GM21360 (cell line): ENCODE measurements around the gene CELA2A.
"Not testable (repeated sequence)": the region's sequence is repeated elsewhere in the genome, so short reads cannot be mapped to it uniquely, and the experiment has no call there.

Source experiments
- ATAC-seq: cut with Tn5 transposase; IDR thresholded peaks from one replicate; pipeline ENCODE4 v1.9.1; 2021; ENCODE audit warnings: mild to moderate bottlenecking, moderate library complexity; ENCODE audit not compliant: unreplicated experiment

CELA2A gene

DNA sequence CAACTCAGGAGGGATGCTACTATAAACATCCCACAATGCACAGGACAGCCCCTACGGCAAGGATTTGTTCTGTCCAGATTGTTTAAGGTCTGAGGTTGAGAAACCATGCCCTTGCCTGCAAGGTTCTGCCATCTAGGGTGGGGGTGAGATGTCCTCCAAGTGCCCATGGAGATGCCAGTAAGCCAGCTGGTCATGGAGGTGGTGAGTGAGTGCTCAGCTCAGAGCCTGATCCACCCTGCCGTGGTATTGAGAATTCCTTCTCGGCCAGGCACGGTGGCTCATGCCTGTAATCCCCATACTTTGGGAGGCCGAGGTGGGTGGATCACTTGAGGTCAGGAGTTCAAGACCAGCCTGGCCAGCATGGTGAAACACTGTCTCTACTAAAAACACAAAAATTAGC lies 31.6 kb upstream of the CELA2A start:
- ATAC-seq, result no peak

DNA sequence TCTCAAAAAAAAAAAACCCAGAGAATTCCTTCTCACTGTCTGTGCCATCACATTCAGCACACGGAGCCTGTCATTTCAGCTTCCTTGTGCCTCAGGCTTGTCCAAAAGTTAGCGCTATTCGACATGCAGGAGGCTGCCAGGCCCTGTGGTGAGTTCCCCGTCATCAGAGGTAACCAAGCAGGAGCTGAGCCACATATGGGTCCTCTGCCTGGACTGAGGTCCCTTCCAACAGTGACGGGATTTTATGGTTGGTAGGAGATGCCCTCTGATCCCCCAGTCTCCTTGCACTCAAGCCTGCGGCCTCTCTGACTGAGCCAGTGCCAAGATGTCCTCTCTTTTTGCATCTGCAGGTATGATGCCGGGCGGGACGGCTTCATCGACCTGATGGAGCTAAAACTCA lies 31.0 kb upstream of the CELA2A start:
- ATAC-seq, result no peak

DNA sequence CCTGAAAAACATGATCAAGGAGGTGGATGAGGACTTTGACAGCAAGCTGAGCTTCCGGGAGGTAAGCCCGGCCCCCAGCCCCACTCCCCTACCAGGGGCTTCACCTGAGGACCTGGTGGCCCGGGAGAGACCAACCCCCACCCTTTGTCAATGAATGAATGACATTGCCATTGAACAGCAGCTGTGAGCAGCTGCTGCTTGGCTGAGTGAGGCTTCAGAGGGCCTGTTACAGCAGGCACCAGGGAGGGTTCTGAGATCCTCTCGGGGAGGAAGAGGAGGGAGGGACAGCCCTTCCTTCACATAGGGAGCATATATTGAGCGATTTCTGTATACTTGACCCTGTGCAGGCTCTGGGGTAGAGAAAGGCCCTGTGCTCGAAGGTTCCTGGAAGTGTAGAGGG lies 30.6 kb upstream of the CELA2A start:
- ATAC-seq, result no peak

DNA sequence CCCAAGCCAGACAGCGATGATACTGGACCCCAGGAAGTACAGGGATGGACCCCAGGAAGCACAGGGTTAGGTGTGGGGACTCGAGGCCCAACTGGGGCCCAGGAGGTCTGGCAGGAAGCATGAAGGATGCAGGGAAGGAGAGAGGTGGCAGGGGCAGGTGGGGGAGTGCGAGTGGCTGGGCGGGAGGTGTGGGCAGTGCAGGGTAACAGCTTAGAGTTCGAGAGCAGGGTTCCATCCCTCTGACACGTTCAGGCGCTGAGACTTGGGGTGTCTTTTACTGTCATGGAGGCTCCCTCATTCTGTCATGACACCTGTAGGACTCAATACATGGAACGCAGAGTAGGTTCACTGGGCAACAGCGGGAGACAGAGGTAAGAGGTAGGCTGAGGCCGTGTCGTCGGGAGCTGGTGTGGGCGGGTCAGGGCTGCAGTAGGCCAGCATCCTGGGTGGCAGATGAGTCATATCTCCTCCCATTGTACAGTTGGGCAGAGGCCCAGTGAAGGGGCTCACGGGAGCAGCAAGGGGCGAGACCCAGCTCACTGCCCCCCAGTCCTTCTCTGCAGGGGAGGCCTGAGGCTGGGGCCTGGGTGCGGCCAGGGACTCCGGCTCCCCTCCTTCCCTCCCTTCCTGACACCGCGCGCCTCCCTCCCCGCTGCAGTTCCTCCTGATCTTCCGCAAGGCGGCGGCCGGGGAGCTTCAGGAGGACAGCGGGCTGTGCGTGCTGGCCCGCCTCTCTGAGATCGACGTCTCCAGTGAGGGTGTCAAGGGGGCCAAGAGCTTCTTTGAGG lies 29.8 kb upstream of the CELA2A start:
- ATAC-seq, result no peak

DNA sequence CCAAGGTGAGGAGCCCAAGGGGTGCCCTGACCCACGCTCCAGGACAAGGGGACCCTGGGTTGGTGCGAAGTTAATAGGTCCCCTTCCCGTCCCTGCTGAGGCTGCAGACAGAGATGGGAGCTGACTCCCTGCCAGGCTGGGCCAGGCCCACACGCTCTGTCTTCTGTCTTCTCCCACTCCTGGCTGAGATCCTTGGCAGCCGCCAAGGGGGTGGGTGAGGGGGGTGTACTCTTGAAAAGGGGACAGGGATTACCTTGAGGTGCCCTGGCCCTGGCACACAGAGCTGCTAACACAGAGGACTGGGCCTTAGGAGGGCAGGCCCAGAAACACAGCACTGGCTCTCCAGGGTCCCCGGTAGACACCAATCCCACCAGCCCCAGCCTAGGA lies 29.3 kb upstream of the CELA2A start:
- no peak for ATAC-seq

DNA sequence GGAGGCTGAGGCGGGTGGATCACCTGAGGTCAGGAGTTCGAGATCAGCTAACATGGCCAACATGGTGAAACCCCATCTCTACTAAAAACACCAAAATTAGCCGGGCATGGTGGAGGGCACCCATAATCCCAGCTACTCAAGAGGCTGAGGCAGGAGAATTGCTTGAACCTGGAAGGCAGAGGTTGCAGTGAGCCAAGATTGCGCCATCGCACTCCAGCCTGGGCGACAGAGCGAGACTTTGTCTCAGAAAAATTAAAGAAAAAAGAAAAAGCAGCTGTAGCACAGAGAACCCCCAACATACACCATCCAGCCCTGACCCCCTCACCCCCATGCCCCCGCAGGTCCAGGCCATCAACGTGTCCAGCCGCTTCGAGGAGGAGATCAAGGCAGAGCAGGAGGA lies 28.3 kb upstream of the CELA2A start:
- not testable (repeated sequence) for ATAC-seq

DNA sequence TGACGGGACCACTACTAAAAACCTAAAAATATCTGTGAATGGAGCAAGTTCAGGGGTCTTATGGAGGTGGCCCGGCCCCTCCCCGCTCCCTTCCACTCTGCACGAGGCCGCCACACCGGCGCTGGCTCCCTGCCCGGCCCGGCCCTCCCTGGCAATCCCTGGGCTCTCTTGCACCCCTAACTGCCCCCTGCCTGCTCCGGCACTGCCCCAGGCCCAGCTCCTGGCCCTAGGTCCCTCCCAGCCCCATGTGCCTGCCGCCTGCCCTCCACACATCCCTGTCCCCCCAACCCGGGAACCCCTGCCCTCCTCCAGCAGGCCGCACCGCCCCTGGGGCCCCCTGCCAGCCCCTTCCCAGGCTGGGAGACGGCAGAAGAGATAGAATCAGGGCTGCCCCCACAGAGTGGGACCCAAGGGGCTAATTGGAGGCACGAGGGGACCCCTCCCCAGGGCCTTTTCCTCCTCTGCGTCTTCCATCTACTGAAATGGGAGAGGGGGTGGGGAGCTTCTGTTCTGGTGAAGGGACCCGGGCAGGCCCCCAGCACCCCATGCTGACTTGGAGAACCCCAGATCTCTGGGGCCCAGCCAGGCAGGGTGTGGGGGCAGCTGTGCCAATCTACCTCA lies 27.6 kb upstream of the CELA2A start:
- ATAC-seq, result no peak

DNA sequence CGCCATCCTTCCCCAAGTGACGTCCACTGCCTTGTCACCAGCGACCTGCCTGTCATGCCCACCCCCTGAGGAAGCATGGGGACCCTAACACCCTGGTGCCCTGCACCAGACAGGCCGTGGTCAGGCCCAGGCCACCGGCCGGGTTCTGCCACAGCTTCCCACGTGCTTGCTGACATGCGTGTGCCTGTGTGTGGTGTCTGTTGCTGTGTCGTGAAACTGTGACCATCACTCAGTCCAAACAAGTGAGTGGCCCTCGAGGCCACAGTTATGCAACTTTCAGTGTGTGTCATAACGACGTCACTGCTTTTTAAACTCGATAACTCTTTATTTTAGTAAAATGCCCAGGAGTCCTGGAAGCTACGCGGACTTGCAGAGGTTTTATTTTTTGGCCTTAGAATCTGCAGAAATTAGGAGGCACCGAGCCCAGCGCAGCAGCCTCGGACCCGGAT lies 26.8 kb upstream of the CELA2A start:
- no peak for ATAC-seq

DNA sequence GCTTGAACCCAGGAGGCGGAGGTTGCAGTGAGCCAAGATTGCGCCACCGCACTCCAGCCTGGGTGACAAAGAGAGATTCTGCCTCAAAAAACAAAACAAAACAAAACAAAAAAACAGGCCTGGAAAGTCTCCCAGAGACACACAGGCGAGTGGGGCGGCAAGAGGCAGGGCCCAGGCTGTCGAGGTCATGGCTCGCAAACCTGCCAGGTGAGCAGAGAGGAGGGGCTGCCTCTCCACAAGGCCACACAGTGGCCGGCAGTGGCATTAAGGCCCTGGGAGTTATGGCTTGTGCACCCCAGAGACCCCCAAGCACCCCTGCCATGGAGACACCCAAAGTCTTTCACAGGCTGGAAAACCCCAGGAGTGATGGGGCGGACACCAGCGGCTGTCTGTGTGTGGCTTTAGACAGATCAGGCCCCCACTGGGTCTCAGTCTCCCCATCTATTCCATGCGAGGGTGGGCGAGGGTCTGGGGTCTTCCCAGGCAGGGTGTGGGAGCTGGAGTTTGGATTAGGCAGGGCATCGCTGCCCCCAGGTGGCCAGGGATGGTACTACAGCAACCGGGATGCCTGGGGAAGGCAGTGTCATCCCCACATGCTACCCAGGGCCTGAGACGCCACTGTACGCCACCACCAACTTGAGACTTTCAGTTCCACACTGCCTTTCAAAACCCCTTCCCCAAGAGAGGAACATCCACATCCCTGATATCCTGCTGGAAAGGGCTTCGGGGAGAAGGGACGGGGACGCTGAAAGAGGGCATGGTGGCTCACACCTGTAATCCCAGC lies 25.6 kb upstream of the CELA2A start:
- ATAC-seq, result no peak

DNA sequence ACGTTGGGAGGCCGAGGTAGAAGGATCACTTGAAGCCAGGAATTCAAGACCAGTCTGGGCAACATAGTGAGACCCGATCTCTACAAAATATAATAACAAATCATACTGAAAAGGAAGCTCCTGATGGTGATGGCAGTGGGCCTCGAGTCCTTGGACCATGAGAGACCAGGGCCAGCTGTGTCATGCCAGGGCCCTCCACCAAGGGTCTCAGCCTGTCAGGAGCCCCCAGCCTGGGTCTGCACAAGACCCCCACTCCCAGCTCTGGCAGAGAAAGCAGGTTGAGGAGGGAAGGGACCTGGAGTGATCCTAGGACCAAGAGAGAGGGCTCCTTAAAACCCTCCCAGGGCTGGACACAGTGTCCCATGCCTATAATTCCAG lies 25.0 kb upstream of the CELA2A start:
- ATAC-seq, result no peak

DNA sequence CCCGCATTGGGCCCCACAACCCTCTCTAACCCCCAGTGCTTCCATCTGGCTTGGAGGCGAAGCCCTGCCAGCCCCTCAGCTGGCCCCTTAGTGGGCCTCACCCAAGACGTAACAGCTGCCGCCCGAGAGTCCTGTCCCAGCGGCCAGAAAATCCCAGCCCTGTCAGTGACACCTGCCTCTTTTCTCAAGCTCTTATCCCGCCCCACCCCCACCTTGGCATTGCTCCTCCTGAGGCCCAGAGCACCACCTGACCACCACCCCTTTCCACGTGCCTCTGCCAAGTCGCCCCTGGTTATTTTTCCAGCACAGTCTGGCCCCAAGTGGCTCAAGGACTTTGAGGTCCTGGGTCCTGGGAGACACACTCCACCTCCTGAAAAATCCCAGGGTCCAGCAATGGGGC lies 24.2 kb upstream of the CELA2A start:
- ATAC-seq, result no peak

DNA sequence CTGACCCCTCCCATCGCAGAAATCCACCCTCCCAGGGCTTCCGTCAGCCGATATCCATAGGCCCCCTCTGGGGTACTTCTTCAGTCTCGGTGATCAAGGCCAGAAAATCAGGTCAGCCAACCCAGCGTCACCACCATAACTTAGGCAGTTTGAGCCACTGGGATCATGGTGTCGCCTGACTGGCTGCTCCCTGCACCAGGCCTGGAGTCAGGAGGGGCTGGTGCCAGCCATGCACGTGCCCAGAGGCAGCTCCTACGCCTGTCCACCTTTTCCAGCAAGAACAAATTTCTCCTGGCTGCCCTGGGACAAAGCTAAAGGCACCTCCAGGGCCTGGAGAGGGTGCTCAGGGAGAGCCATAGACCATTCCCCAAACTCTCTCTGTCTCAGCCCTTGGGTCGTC lies 23.1 kb upstream of the CELA2A start:
- ATAC-seq, result no peak

DNA sequence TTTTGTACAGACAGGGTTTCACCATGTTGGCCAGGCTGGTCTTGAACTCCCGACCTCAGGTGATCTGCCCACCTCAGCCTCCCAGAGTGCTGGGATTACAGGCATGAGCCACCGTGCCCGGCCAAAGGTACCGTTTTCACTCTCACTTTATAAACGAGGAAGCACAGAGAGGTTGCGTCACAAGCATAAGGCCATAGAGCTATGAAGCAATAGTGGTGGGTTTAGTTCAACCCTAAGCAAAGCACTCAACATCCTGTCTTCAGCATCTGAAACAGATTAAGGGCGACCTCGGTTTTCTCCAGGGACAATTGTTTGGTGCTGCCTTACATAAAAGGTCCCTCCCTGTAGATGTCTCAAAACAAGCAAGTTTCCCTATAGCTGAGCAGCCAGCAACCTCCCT lies 21.8 kb upstream of the CELA2A start:
- not testable (repeated sequence) for ATAC-seq

DNA sequence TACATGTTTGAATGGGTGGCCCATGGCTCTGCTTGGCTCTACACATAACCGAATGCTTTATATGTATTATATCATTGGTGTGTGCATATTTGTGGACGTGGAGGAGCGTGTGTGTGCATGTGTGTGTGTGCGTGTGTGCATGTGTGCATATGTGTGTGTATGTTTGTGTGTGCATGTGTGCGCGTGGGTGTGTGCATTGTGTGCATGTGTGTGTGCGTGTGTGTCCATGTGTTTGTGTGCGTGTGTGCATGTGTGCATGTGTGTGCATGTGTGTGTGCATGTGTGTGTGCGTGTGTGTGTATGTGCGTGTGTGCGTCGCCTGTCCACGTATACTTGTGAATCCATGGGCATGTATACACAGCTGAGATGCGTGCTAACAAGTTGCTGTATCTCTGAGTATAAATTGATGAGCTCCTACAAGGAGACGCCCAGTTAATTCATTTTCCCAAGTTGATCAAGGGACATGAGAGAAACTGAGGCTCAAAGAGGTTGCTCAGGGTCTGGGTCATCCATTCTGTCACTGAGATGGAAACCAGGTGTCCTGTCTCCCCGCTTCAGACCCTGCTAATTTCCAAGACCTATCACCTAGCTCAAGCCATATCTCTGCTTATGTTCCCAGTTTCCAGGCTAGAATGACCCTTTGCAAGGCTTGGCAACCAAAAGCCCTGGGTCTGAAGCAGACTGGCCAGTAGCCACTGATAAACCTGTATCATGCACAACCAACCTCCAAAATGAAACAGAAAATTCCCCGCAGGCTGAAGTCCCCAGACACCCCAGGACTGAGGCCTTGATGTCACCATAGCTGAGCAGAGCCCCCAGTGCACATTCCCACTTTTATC lies 21.1 kb upstream of the CELA2A start:
- no peak for ATAC-seq

DNA sequence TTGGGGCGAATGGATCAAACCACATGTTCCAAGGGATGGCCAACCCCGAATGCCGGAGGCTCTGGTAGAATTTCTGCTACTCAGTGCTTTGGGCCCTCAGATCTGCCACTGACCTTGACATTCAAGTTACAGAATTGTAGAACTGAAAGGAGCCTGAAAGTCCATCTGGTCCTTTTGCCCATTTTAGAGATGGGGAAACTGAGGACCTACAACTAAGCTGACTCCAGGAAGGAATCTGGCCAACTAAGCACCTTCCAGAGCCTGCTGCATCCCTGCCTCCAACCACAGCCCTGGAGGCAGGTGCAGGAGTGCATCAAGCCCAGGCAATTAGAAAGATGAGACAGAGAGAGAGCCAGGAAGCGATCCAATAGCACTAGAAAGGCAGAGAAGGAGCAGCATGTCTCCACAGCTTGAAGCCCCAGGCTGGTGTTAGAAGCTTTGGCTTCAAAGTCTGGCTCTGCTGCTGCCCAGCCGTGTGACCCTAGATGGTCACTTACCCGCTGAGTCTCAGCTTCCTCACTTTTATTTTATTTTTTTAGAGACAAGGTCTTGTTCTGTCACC lies 19.6 kb upstream of the CELA2A start:
- no peak for ATAC-seq

DNA sequence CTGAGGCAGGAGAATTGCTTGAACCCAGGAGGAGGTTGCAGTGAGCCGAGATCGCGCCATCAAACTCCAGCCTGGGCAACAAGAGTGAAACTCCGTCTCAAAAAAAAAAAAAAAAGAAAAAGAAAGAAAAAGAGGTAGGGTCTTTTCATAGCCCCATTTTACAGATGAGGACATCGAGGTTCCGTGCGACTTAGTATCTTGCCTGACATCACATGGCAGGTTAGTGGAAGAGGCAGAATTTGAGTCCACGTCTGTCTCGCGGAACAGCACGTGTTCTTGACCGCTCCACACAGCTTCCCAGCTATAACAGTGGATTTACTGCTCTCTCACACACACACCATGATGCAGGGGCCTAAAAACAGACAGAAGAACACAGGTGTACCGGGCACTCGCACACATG lies 17.2 kb upstream of the CELA2A start:
- no peak for ATAC-seq

DNA sequence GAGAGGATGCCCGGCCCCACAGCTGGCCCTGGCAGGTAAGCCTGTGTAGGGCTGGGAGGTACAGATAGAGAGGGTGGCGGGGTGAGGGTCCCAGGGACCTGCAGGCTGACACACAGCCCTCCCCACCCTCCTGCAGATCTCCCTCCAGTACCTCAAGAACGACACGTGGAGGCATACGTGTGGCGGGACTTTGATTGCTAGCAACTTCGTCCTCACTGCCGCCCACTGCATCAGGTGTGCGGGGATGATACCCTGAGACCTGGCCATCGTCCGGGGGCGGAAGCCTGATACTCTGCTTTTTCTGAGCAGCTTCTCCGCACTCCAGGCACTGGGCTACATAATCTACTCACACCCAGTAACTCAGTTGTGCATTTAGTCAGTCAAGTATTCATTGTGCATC lies 16.2 kb upstream of the CELA2A start:
- ATAC-seq, result no peak

DNA sequence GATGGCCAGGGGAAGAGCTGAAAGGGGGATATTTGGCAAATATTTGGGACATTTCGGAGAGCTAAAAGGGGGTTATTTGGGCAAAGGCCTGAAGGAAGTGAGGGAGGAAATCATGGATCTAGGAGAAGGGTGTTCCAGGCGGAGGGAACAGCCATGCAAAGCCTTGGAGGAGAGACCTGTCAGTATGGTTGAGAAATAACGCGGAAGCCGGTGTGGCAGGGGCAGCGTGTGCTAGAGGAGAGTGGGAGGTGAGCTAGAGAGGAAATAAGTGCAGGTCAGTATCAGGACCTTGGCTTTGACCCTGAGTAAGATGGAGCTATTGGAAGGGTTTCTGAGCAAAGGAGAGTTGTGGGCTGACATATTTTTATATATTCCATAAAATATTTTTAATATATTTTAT lies 15.3 kb upstream of the CELA2A start:
- ATAC-seq, result no peak

DNA sequence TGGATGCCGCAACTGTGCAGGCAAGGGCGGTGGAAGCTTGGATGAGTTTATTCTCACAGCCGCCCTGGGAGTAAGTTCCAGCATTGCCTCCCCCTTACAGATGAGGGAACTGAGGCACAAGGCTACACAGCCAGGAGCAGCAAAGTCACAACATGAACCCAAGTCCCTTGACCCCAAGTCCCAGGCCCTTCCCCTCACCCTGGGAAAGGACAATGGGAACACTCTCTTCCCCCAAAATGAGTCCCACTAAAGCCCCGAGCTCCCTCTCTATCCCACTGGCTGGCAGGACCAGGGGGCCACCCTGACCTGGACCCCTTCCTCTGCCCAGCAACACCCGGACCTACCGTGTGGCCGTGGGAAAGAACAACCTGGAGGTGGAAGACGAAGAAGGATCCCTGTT lies 14.4 kb upstream of the CELA2A start:
- no peak for ATAC-seq

DNA sequence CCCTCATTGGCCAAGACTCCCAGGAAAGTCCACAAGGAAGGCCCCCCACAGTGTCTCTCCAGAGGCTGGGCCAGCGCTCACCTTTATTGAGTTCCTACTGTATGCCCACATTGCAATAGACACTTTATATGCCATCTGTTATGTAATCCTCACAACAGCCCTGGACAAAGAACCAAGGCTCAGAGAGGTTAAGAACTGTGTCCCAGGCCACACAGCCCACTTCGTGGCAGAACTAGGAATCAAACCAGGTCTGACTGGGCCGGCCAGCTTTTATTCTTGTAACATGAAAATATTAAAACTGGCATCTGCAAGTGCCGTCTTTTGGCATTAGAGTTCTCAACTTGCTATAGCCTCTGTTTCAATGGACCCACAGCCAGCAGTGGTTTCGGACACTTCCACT lies 13.8 kb upstream of the CELA2A start:
- no peak for ATAC-seq

DNA sequence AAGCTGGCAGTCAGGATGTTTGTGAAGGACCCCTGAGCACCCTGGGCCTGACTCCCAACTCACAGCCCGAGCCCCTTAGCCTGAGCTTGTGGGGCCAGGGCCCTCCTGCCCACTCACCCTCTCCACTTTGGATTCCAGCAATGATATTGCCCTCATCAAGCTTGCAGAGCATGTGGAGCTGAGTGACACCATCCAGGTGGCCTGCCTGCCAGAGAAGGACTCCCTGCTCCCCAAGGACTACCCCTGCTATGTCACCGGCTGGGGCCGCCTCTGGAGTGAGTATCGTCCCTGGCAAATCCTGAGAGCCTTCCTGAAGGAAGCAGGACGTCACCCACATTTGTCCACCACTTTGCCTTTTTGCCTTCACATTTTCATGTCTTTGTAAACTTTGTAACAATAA lies 13.3 kb upstream of the CELA2A start:
- ATAC-seq, result no peak
